GM23338 (cell line): ENCODE results near the gene STAC.

ENCODE experiments used
- CREB1 ChIP-seq: fragments of 250-450 bp; sonication (Bioruptor Pico); IDR thresholded peaks from 2 replicates; pipeline ENCODE4 v1.5.0; 2020; ENCODE audit warnings: low read depth, mild to moderate bottlenecking, moderate library complexity
- CTCF ChIP-seq, 2 experiments: fragments of 200-600 bp in 1 of 2; sonication (generic) in 1 of 2; conservative IDR thresholded peaks; 2 replicates each; pipeline versions ENCODE4 v1.5.1 to v1.6.1; 2016 to 2017; ENCODE audit warnings: antibody characterized with exemption in 2 of 2, low read depth in 2 of 2, mild to moderate bottlenecking in 2 of 2, moderate library complexity in 1 of 2
- EZH2 ChIP-seq: fragments of 200-600 bp; sonication (generic); IDR thresholded peaks from one replicate; pipeline ENCODE4 v1.8.0; 2017; ENCODE audit warnings: antibody characterized with exemption, mild to moderate bottlenecking, low read depth; ENCODE audit not compliant: unreplicated experiment
- ZNF462 ChIP-seq: fragments of 250-450 bp; sonication (Bioruptor Pico); IDR thresholded peaks from 2 replicates; pipeline ENCODE4 v1.5.0; 2020; ENCODE audit warnings: mild to moderate bottlenecking, moderate library complexity

GRCh38 chr3:36459177-36459576, 78.9 kb downstream of the STAC start:
- TF ChIP-seq CTCF (conservative IDR thresholded peaks at IDR 0.05; ENCODE audit: low read depth in 2 of 2) (no peak), CREB1 (CRISPR knock-in tag) (no peak), ZNF462 (no peak), EZH2 (no peak)
